Muscle layer of duodenum (tissue), 2 donors: ENCODE data around the gene KPNB1.

ENCODE experiments used
- H3K27ac ChIP-seq: one replicate; pipeline ENCODE4 v1.7.0; 2013; ENCODE audit warnings: mild to moderate bottlenecking, low read length
- H3K27me3 ChIP-seq: one replicate; pipeline ENCODE4 v1.7.0; 2013; ENCODE audit warnings: low read depth, mild to moderate bottlenecking, control low read depth, low read length
- H3K36me3 ChIP-seq, 2 donors: one replicate each; pipeline ENCODE4 v1.7.0; 2013; ENCODE audit warnings: low read length in 2 of 2, control low read depth in 1 of 2, mild to moderate bottlenecking in 1 of 2; ENCODE audit not compliant: insufficient read depth in 2 of 2, control insufficient read depth in 1 of 2
- H3K4me1 ChIP-seq, 2 donors: one replicate each; pipeline ENCODE4 v1.7.0; 2013; ENCODE audit warnings: low read length in 2 of 2, mild to moderate bottlenecking in 2 of 2, control low read depth in 1 of 2, moderate library complexity in 1 of 2; ENCODE audit not compliant: insufficient read depth in 2 of 2, control insufficient read depth in 1 of 2
- H3K4me3 ChIP-seq, 2 donors: one replicate each; pipeline ENCODE4 v1.7.0; 2013; ENCODE audit warnings: low read length in 2 of 2, low read depth in 1 of 2, mild to moderate bottlenecking in 1 of 2
- H3K9me3 ChIP-seq, 2 donors: one replicate each; pipeline ENCODE4 v1.7.0; 2013; ENCODE audit warnings: low read length in 2 of 2, control low read depth in 1 of 2, mild to moderate bottlenecking in 1 of 2; ENCODE audit not compliant: control insufficient read depth in 1 of 2
- donor health status: healthy.

The KPNB1 gene

DNA sequence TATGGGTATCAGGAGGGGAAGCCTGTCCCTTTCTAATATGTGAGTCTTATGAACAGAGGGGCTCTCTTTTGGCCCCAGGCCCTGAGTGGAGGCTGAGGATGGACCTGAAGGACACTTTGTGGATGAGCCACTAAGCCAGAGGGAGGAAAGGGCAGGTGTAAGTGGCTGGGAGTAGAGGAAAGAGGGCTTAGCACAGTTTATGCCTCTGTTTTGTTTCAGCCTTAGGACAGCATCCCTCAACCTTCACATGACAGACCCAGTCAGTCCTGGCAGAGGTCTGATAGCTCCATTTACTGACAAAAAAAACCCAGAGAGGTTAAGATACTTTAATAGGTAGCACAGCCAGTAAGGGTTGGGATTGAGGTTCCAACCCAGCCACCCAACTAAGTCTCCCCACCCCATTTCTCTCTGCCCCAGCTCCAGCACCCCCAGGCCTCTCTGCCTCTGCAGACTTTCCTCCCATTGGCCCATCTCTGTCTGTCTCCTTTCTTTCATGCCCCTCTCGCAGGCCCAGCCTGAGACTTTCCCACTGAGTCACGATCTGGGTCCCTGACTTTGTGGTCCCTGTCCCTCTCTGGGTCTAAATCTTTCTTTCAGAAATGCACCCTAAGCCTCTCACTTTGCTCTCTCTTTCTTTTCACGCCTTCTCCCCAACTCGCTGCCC lies 78.6 kb downstream of the KPNB1 start:
- Histone ChIP-seq H3K9me3 (no peaks in the 10 kb centered on the region), H3K4me3 (no peak overlapping the region), H3K27me3 (peaks cover 6% of the 10 kb centered on the region), H3K36me3 (no peaks in the 10 kb centered on the region), H3K4me1 (peaks cover 0 to 7% of the 10 kb centered on the region in 2 donors), H3K27ac (no peak overlapping the region)

DNA sequence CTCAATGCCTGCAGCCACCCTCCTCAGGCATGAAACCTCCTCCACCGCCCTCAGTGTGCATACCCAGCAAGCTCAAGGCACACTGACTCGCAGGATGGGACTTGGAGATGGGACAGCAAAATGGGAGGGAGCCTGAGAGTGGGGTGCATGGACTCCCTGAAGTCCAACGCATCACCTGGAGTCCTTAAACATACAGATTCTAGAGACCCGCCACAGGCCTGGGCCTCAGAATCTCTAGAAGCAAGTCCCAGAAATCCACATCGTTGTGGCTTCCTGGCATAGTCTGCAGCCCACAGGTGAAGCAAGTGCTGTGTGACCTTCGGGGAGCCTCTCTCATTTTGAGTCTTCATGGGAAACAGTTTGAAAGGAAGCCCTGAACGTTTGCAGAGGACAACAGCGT lies 79.8 kb downstream of the KPNB1 start:
- Histone ChIP-seq H3K4me3 (no peak overlapping the region), H3K36me3 (no peaks in the 10 kb centered on the region), H3K27me3 (peaks cover 13% of the 10 kb centered on the region), H3K9me3 (no peaks in the 10 kb centered on the region), H3K27ac (no peak overlapping the region), H3K4me1 (peaks cover 0 to 15% of the 10 kb centered on the region in 2 donors)

DNA sequence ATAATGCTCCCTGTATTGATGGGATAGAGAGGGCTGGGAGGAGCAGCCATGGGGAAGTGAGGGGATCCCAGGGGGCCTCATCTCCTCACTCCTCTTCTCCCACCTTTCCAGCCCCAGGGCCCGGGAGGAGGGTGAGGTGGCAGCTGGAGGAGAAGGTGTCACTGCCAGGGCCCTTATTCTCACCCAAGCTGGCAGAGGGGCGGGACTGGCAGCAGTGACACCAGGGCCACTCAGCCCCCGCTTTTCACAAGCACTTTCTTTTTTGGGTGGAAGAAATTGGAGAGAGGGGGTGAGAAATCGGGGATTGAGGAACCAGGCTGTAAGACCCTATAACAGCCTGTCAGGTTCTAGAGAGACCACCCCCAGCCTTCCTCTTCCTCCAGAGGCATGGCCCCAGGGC lies 81.0 kb downstream of the KPNB1 start:
- Histone ChIP-seq H3K4me3 (no peak overlapping the region), H3K36me3 (no peaks in the 10 kb centered on the region), H3K4me1 (peaks cover 0 to 15% of the 10 kb centered on the region in 2 donors), H3K27ac (no peak overlapping the region), H3K9me3 (no peaks in the 10 kb centered on the region), H3K27me3 (peaks cover 21% of the 10 kb centered on the region)

DNA sequence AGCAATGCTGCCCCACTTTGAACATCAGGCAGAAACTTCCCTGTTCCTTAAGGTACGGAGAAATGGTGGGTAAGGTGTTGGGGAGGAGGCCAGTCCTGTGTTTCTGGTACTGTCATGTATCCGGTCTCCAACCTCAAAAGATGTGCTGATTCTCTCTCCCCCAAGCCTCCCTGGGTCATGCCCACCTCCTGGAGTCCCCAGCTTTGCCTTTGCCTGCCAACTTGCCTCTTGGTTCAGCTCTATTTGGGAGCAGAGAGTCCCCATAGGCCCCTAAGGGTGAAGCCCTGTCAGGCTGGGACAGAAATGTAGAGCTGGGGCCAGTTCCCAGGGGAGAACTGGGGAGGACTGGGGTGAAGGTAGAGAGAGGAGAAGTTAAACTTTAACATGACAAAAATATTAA lies 81.7 kb downstream of the KPNB1 start:
- Histone ChIP-seq H3K4me1 (peaks cover 0 to 15% of the 10 kb centered on the region in 2 donors), H3K27ac (no peak overlapping the region), H3K9me3 (no peaks in the 10 kb centered on the region), H3K27me3 (peaks cover 21% of the 10 kb centered on the region), H3K4me3 (no peak overlapping the region), H3K36me3 (no peaks in the 10 kb centered on the region)

DNA sequence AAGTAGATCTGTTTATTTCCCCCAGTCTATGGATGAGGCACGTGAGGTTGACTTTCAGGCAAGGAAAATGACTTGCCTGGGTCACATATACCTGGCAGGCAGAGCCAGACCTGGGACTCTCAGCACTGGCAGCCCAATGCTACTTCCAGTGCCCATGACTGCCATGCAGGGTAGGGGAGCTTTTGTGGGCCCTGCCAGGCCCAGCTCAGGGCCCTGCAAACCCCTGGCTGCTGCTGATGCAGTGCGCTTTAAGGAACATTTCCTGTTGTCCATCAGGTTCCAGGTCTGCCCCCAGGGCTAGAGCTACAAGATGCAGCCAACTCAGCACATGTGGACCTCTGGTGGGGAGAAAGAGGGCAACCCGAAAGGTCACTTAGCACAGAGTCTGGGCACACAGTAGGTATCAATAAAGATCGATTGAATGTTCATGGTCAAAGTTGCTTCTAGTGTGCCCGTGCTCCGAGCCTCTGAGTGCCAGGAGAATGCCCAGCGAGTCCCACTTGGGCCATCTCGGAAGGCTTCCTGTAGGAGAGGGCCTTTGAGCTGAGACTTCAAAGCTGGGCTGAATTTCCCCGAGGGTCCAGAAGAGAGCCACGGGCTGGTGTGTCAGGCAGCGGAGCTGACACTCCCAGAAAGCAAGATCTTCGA lies 82.8 kb downstream of the KPNB1 start:
- Histone ChIP-seq H3K9me3 (no peaks in the 10 kb centered on the region), H3K27ac (no peak overlapping the region), H3K4me1 (peaks cover 0 to 15% of the 10 kb centered on the region in 2 donors), H3K4me3 (peak overlapping the region in 1 of 2 donors; percentile 60), H3K36me3 (no peaks in the 10 kb centered on the region), H3K27me3 (peaks cover 21% of the 10 kb centered on the region)

DNA sequence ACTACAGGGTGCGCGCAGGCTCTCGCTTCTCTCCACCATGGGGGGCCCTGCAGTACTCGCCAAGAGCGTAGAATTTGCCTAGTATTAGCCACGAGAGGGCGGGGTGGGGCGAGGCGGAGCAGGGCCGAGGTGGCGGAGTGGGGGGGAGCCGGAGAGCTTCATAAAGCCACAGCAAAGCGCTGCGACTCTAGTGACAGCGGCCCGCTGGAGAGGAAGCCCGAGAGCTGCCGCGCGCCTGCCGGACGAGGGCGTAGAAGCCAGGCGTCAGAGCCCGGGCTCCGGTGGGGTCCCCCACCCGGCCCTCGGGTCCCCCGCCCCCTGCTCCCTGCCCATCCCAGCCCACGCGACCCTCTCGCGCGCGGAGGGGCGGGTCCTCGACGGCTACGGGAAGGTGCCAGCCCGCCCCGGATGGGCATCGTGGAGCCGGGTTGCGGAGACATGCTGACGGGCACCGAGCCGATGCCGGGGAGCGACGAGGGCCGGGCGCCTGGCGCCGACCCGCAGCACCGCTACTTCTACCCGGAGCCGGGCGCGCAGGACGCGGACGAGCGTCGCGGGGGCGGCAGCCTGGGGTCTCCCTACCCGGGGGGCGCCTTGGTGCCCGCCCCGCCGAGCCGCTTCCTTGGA lies 83.4 kb downstream of the KPNB1 start, which contains the start of gene TBX21:
Gene TBX21 (plus strand): TSS at position 190 of the 627 bp plus-strand sequence. CDS start 219 bp downstream, at position 409.
- H3K27me3 ChIP-seq, result peaks cover 21% of the 10 kb centered on the region
- H3K9me3 ChIP-seq, result no peaks in the 10 kb centered on the region
- peak within 1 kb of the TSS; percentile 42 to 60 for H3K4me3 ChIP-seq
- no peak within 1 kb of the TSS for H3K27ac ChIP-seq
- H3K36me3 ChIP-seq, result no peaks in the 10 kb centered on the region
- H3K4me1 ChIP-seq, result peaks cover 0 to 15% of the 10 kb centered on the region in 2 donors

DNA sequence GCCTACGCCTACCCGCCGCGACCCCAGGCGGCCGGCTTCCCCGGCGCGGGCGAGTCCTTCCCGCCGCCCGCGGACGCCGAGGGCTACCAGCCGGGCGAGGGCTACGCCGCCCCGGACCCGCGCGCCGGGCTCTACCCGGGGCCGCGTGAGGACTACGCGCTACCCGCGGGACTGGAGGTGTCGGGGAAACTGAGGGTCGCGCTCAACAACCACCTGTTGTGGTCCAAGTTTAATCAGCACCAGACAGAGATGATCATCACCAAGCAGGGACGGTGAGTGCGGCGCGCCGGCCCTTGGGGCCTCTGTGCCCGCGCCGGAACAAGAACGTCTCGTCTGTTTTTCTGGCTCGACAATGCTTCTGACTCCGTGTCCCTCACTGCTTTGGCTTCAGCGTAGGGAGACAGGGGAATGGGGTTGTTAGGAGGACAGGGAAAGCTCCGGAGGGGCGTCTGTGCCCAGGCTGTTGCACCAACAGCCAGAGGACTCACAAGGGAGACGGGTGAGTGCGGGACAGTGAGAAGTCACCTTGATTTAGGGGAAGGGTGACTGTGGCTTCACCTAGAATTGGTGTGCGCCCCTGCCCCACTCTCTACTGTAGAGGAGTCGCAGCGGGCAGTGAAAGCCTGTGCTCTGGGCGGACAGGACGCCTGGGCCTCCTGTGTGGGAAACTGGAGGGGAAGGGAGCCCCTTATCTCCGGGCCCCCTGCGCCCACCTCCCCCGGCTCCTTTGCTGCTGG lies 84.1 kb downstream of the KPNB1 start:
- peaks cover 21% of the 10 kb centered on the region for H3K27me3 ChIP-seq
- no peak overlapping the region for H3K27ac ChIP-seq
- peaks cover 0 to 15% of the 10 kb centered on the region in 2 donors for H3K4me1 ChIP-seq
- H3K9me3 ChIP-seq, result no peaks in the 10 kb centered on the region
- no peaks in the 10 kb centered on the region for H3K36me3 ChIP-seq
- peak overlapping the region; percentile 42 to 60 for H3K4me3 ChIP-seq

DNA sequence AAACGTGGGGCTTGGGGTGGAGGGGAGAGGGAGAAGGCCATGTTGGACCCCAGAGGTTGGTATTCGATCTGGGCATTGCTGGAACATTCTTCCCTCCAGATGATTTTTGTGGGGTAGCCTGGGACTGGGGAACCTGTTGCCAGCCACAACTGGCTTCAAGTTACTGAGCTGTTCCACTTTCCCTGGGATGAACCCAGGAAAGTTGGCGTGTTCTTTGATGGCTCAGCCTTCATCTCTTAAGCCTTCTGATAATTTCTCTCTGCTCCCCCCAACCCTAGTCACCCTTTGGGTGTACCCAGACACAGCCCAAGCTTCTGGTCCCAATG lies 85.4 kb downstream of the KPNB1 start:
- Histone ChIP-seq H3K4me3 (no peak overlapping the region), H3K9me3 (no peaks in the 10 kb centered on the region), H3K27me3 (peaks cover 21% of the 10 kb centered on the region), H3K36me3 (no peaks in the 10 kb centered on the region), H3K27ac (no peak overlapping the region), H3K4me1 (peaks cover 0 to 15% of the 10 kb centered on the region in 2 donors)
